Esophagus squamous epithelium (tissue), 4 donors: ENCODE results near the gene HLF. TPM values are rescaled to one million over a fixed set of nuclear protein-coding genes. Genes with fewer than 3 reads are reported as not detected.

ENCODE experiments used
- total RNA-seq, 4 donors: library from RNA; depleted of rRNA; stranded (reverse); fragments of >200 nt; gene quantifications; one replicate each; pipeline ENCODE4 v1.1.0, GENCODE V29; 2016

The HLF gene
- total RNA-seq, 4 donors from 2014 or later, result 7.7 to 55.1 (median 22.8) TPM

Other genes starting within 250 kb of the HLF start
- 10 to 100 TPM in 2 of 4 donors, 1 to 10 TPM in 2; 1.3 to 14.7 (median 8.9) TPM for gene MMD, start 156.9 kb downstream of the HLF start, total RNA-seq
- not detected for gene SMIM36, start 246.5 kb downstream of the HLF start, total RNA-seq